H9 (cell line): ENCODE results near the gene HMOX2. TPM values are rescaled to one million over a fixed set of nuclear protein-coding genes. Genes with fewer than 3 reads are reported as not detected.

ENCODE experiments used
- DNase-seq: peaks from one replicate; pipeline ENCODE4 v3.0.0-alpha.2; 2017
- H2AFZ ChIP-seq: one replicate; pipeline ENCODE4 v1.6.1; 2013; ENCODE audit warnings: mild to moderate bottlenecking, low read length, control low read depth, moderate library complexity
- H2AK5ac ChIP-seq: 2 replicates; pipeline ENCODE4 v1.6.1; 2013; ENCODE audit warnings: low read length, control low read depth, mixed read lengths; ENCODE audit not compliant: insufficient read length
- H2BK120ac ChIP-seq: one replicate; pipeline ENCODE4 v1.6.1; 2013; ENCODE audit warnings: low read depth, mild to moderate bottlenecking, low read length, control low read depth, inconsistent platforms; ENCODE audit not compliant: poor library complexity, severe bottlenecking
- H2BK12ac ChIP-seq: 2 replicates; pipeline ENCODE4 v1.6.1; 2013; ENCODE audit warnings: low read length, control low read depth, mixed read lengths, low read depth; ENCODE audit not compliant: insufficient read length
- H2BK15ac ChIP-seq: 2 replicates; pipeline ENCODE4 v1.6.1; 2013; ENCODE audit warnings: low read depth, low read length, control low read depth
- H2BK20ac ChIP-seq: one replicate; pipeline ENCODE4 v1.6.1; 2013; ENCODE audit warnings: low read depth, mild to moderate bottlenecking, low read length, control low read depth, inconsistent platforms; ENCODE audit not compliant: poor library complexity, severe bottlenecking
- H2BK5ac ChIP-seq: 2 replicates; pipeline ENCODE4 v1.6.1; 2013; ENCODE audit warnings: low read length, control low read depth, mixed read lengths; ENCODE audit not compliant: insufficient read length
- H3K14ac ChIP-seq: 2 replicates; pipeline ENCODE4 v1.6.1; 2013; ENCODE audit warnings: low read length, control low read depth; ENCODE audit not compliant: insufficient read depth
- H3K18ac ChIP-seq: 2 replicates; pipeline ENCODE4 v1.6.1; 2013; ENCODE audit warnings: low read depth, mild to moderate bottlenecking, mixed read lengths, low read length, control low read depth; ENCODE audit not compliant: insufficient read length
- H3K23ac ChIP-seq: 2 replicates; pipeline ENCODE4 v1.6.1; 2013; ENCODE audit warnings: low read length, control low read depth, mixed read lengths, low read depth; ENCODE audit not compliant: insufficient read length
- H3K23me2 ChIP-seq: 2 replicates; pipeline ENCODE4 v1.6.1; 2013; ENCODE audit warnings: low read depth, mild to moderate bottlenecking, mixed read lengths, low read length, control low read depth; ENCODE audit not compliant: insufficient read length, poor library complexity, severe bottlenecking
- H3K27ac ChIP-seq: 2 replicates; pipeline ENCODE4 v1.5.1; 2013; ENCODE audit warnings: low read length, control low read depth, mixed read lengths, low read depth; ENCODE audit not compliant: insufficient read length
- H3K27me3 ChIP-seq: 2 replicates; pipeline ENCODE4 v1.6.1; 2013; ENCODE audit warnings: low read length, control low read depth, inconsistent platforms; ENCODE audit not compliant: insufficient read depth
- H3K4ac ChIP-seq: 2 replicates; pipeline ENCODE4 v1.6.1; 2013; ENCODE audit warnings: low read depth, mild to moderate bottlenecking, control low read depth, inconsistent platforms, low read length, moderate library complexity
- H3K4me1 ChIP-seq: 2 replicates; pipeline ENCODE4 v1.6.1; 2013; ENCODE audit warnings: low read length, control low read depth, inconsistent platforms; ENCODE audit not compliant: insufficient read depth
- H3K4me2 ChIP-seq: 2 replicates; pipeline ENCODE4 v1.6.1; 2013; ENCODE audit warnings: low read length, control low read depth, mixed read lengths; ENCODE audit not compliant: insufficient read length, insufficient read depth
- H3K56ac ChIP-seq: 2 replicates; pipeline ENCODE4 v1.6.1; 2013; ENCODE audit warnings: low read depth, mild to moderate bottlenecking, mixed read lengths, low read length, control low read depth; ENCODE audit not compliant: insufficient read length
- H3K79me1 ChIP-seq: 2 replicates; pipeline ENCODE4 v1.6.1; 2013; ENCODE audit warnings: low read depth, mild to moderate bottlenecking, moderate library complexity, low read length, control low read depth, inconsistent platforms; ENCODE audit not compliant: insufficient read depth, poor library complexity, severe bottlenecking
- H3K79me2 ChIP-seq: 2 replicates; pipeline ENCODE4 v1.6.1; 2013; ENCODE audit warnings: low read length, control low read depth, inconsistent platforms; ENCODE audit not compliant: insufficient read depth
- H3K9ac ChIP-seq: 2 replicates; pipeline ENCODE4 v1.6.1; 2013; ENCODE audit warnings: low read length, control low read depth, mixed read lengths; ENCODE audit not compliant: insufficient read length; ENCODE audit errors: extremely low read depth
- H3K9me3 ChIP-seq: one replicate; pipeline ENCODE4 v1.6.1; 2013; ENCODE audit warnings: low read depth, low read length, inconsistent platforms; ENCODE audit not compliant: control insufficient read depth
- H3T11ph ChIP-seq: one replicate; pipeline ENCODE4 v1.6.1; 2013; ENCODE audit warnings: mild to moderate bottlenecking, low read length, control low read depth, inconsistent platforms
- H4K20me1 ChIP-seq: one replicate; pipeline ENCODE4 v1.6.1; 2013; ENCODE audit not compliant: control insufficient read depth, insufficient read length, insufficient read depth
- H4K5ac ChIP-seq: 2 replicates; pipeline ENCODE4 v1.6.1; 2013; ENCODE audit warnings: low read depth, mild to moderate bottlenecking, mixed read lengths, low read length, control low read depth; ENCODE audit not compliant: insufficient read length
- H4K8ac ChIP-seq: replicated peaks from 2 replicates; pipeline ENCODE4 v1.6.1; 2013; ENCODE audit warnings: low read length, control low read depth, mixed read lengths, low read depth; ENCODE audit not compliant: insufficient read length
- H4K91ac ChIP-seq: 2 replicates; pipeline ENCODE4 v1.6.1; 2013; ENCODE audit warnings: low read depth, mild to moderate bottlenecking, moderate library complexity, mixed read lengths, low read length, control low read depth; ENCODE audit not compliant: insufficient read length
- H3K27ac Mint-ChIP-seq, 3 experiments: 2 replicates in 2 of 3; 3 replicates in 1 of 3; pipeline ENCODE4 v1.8.0; 2020 to 2021; ENCODE audit warnings: mixed read lengths in 3 of 3, mild to moderate bottlenecking in 1 of 3, moderate library complexity in 1 of 3
- H3K27me3 Mint-ChIP-seq: 2 replicates; pipeline ENCODE4 v1.8.0; 2021; ENCODE audit warnings: low read depth, mild to moderate bottlenecking, moderate library complexity, mixed read lengths
- H3K36me3 Mint-ChIP-seq, 3 experiments: 2 replicates in 2 of 3; 3 replicates in 1 of 3; pipeline ENCODE4 v1.8.0; 2020 to 2021; ENCODE audit warnings: low read depth in 3 of 3, mixed read lengths in 3 of 3; ENCODE audit not compliant: insufficient read depth in 1 of 3
- H3K4me1 Mint-ChIP-seq, 2 experiments: 2 replicates each; pipeline ENCODE4 v1.8.0; 2020; ENCODE audit warnings: mixed read lengths in 2 of 2
- H3K4me3 Mint-ChIP-seq, 2 experiments: 2 replicates in 1 of 2; 3 replicates in 1 of 2; pipeline ENCODE4 v1.8.0; 2020 to 2021; ENCODE audit warnings: mild to moderate bottlenecking in 2 of 2, mixed read lengths in 2 of 2, moderate library complexity in 1 of 2
- H3K9me3 Mint-ChIP-seq, 2 experiments: 2 replicates in 1 of 2; 3 replicates in 1 of 2; pipeline ENCODE4 v1.8.0; 2020; ENCODE audit warnings: mild to moderate bottlenecking in 2 of 2, mixed read lengths in 2 of 2, moderate library complexity in 1 of 2
- CTCF ChIP-seq: fragments of 200-600 bp; sonication (generic); conservative IDR thresholded peaks from 3 replicates; pipeline ENCODE4 v1.8.0; 2021; ENCODE audit warnings: antibody characterized with exemption, mild to moderate bottlenecking
- WGBS: extraction: QIAGEN DNeasy Blood & Tissue Kit; methylation state at CpG from one replicate; pipeline ENCODE4 v1.1.7; 2013; ENCODE audit warnings: missing lambda C conversion rate, low lambda C conversion rate, mixed read lengths; ENCODE audit not compliant: insufficient read length; ENCODE audit errors: extremely low coverage; 5-methylcytosine and 5-hydroxymethylcytosine counted together
- total RNA-seq: library from RNA; stranded (reverse); gene quantifications from 2 replicates; pipeline ENCODE4 v1.2.1, GENCODE V29; 2021

Gene HMOX2
- total RNA-seq, 1 experiment from 2014 or later, result 44.4 TPM

- DNase-seq, result no peak
- peaks cover 4% of the 10 kb centered on the region; the same call in 1 of the 2 replicates for H3K4me1 ChIP-seq
- peaks cover 20 to 33% (median 30%) of the 10 kb centered on the region in 3 experiments for H3K36me3 Mint-ChIP-seq
- H2BK20ac ChIP-seq, result no peak overlapping the region
- no peak overlapping the region for H4K5ac ChIP-seq
- H3K79me2 ChIP-seq, result peaks cover 2% of the 10 kb centered on the region; the same call in 1 of the 2 replicates
- no peak overlapping the region for H3K4me3 Mint-ChIP-seq
- no peak overlapping the region for H3T11ph ChIP-seq
- no peaks in the 10 kb centered on the region for H4K20me1 ChIP-seq
- no peaks in the 10 kb centered on the region; the same call in none of the 2 replicates for H3K27me3 Mint-ChIP-seq
- no CpG with 5 or more reads among the region's 8 CpGs for WGBS
- H2AK5ac ChIP-seq, result no peak overlapping the region
- no peak overlapping the region for H3K23ac ChIP-seq
- H3K4me2 ChIP-seq, result no peak overlapping the region
- H3K9ac ChIP-seq, result no peak overlapping the region
- no peak for TF ChIP-seq CTCF
- H3K14ac ChIP-seq, result no peak overlapping the region
- H2AFZ ChIP-seq, result no peak overlapping the region
- no peak overlapping the region for H3K56ac ChIP-seq
- H3K18ac ChIP-seq, result no peak overlapping the region
- no peak overlapping the region for H2BK5ac ChIP-seq
- no peak overlapping the region for H3K27ac ChIP-seq
- H4K8ac ChIP-seq, result no peak overlapping the region
- H3K4ac ChIP-seq, result no peak overlapping the region
- H3K23me2 ChIP-seq, result no peaks in the 10 kb centered on the region
- no peak overlapping the region for H2BK120ac ChIP-seq
- H2BK12ac ChIP-seq, result no peak overlapping the region
- H3K27ac Mint-ChIP-seq, result 0 out of 7 replicates have a peak overlapping the region, but pooled peaks of 1 of the 3 experiments have one; percentile 36
- peaks cover 36 to 37% of the 10 kb centered on the region in 2 experiments for H3K4me1 Mint-ChIP-seq
- no peaks in the 10 kb centered on the region for H3K9me3 ChIP-seq
- no peaks in the 10 kb centered on the region for H3K27me3 ChIP-seq
- H4K91ac ChIP-seq, result no peak overlapping the region
- H3K9me3 Mint-ChIP-seq, result no peaks in the 10 kb centered on the region
- no peak overlapping the region for H2BK15ac ChIP-seq
- no peaks in the 10 kb centered on the region for H3K79me1 ChIP-seq
Measured at GRCh38 chr16:4531811-4532210, 55.6 kb downstream of the HMOX2 start.
